ENCODE data around the gene KCTD2.
"Not testable (repeated sequence)": the region's sequence is repeated elsewhere in the genome, so short reads cannot be mapped to it uniquely, and the experiment has no call there.

The KCTD2 gene, protein sequence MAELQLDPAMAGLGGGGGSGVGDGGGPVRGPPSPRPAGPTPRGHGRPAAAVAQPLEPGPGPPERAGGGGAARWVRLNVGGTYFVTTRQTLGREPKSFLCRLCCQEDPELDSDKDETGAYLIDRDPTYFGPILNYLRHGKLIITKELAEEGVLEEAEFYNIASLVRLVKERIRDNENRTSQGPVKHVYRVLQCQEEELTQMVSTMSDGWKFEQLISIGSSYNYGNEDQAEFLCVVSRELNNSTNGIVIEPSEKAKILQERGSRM

DNA sequence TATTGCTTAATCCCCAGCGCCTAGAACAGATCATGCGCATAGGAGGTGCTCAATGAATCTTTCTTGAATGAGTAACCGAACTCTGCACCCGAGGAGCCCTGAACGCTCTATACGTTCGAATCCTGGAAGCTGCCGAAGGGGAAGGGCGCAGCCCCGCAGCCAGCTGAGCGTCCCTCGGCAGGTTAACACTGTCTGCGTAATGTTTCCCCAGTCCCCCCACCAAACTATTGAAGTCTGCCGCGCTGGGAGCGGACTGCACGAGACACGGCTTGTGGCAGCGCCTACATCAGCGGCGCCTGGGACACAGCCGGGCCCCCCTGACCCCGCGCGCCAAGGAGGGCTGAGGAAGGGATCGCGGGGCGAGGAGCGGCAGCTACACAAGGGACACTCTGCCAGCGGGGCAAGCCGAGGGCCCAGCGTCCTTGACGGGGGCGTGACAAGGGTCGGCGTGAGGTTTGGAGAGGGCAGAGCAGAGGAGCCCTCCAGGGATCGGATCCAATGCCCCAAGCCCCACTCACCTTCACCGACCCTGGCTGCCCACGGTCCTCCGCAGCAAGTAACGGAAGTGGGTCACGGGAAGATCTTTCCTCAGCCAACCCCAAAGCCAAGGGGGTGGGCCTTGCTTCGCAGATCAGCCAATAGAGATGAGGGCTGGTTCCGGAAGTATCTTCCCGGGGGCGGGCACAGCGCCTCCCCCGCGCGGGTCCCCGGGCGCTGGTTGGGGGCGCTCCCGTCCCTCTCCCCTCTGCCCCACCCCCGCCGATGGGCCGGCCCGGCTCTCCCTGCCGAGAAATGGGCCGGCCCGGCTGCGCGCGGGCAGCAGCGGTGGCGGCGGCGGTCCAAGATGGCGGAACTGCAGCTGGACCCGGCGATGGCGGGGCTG, at the start of gene KCTD2, which contains the start of gene ATP5PD:
TSS of gene KCTD2 (plus strand) at position 819 of the 883 bp plus-strand sequence. CDS start at position 845, 26 bp downstream.
TSS of gene ATP5PD (minus strand) at position 563 of the 883 bp plus-strand sequence. CDS start 4,319 bp downstream, outside the sequence.
- H3K36me3 ChIP-seq (ENCODE audit: control insufficient read depth in 1 of 2, insufficient read depth in 2 of 2, low read length in 2 of 2): peaks cover 7 to 13% of the 10 kb centered on the region in 2 donors
- no peaks in the 10 kb centered on the region for H3K27me3 ChIP-seq (ENCODE audit: control insufficient read depth in 1 of 2, insufficient read depth in 2 of 2, low read length in 2 of 2)
- no peaks in the 10 kb centered on the region for H3K9me3 ChIP-seq (ENCODE audit: control insufficient read depth in 1 of 2, low read length in 2 of 2)
- H3K27ac ChIP-seq (ENCODE audit: low read depth, low read length): peak within 1 kb of the TSS; percentile 96
- H3K4me1 ChIP-seq (ENCODE audit: control insufficient read depth in 1 of 2, insufficient read depth in 2 of 2, low read length in 2 of 2): peaks cover 16 to 17% of the 10 kb centered on the region in 2 donors
- peak within 1 kb of the TSS; percentile 87 to 91 for H3K4me3 ChIP-seq (ENCODE audit: low read depth in 1 of 2, low read length in 2 of 2)
- H3K9ac ChIP-seq (ENCODE audit: low read depth in 1 of 2, low read length in 2 of 2): peak within 1 kb of the TSS; percentile 99

DNA sequence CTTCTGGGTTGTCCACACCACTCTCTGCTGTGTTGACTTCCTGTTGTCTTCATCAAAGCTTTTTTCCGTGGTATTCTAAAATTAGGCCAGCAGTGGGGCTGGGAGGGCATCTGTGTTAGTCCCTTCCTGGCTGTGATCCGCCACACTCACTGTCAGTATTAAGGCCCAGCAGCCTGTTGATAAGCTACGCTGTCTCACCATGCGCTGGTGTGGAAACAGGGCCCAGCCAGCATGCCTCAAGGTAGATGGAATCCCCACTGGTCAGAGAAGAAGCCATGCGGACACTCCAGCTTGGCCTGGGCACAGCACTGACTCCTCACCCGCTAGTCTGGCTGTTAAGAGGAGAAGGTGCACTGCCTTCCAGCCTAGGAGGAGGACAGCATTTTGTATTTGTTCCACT, 48.2 kb upstream of the KCTD2 start:
- no peak overlapping the region for H3K9ac ChIP-seq (ENCODE audit: low read depth in 1 of 2, low read length in 2 of 2)
- H3K36me3 ChIP-seq (ENCODE audit: control insufficient read depth in 1 of 2, insufficient read depth in 2 of 2, low read length in 2 of 2): peaks cover 6 to 58% of the 10 kb centered on the region in 2 donors
- H3K4me3 ChIP-seq (ENCODE audit: low read depth in 1 of 2, low read length in 2 of 2): no peak overlapping the region
- H3K4me1 ChIP-seq (ENCODE audit: control insufficient read depth in 1 of 2, insufficient read depth in 2 of 2, low read length in 2 of 2): peaks cover 1 to 8% of the 10 kb centered on the region in 2 donors
- H3K27me3 ChIP-seq (ENCODE audit: control insufficient read depth in 1 of 2, insufficient read depth in 2 of 2, low read length in 2 of 2): no peaks in the 10 kb centered on the region
- H3K9me3 ChIP-seq (ENCODE audit: control insufficient read depth in 1 of 2, low read length in 2 of 2): no peaks in the 10 kb centered on the region
- no peak overlapping the region for H3K27ac ChIP-seq (ENCODE audit: low read depth, low read length)

DNA sequence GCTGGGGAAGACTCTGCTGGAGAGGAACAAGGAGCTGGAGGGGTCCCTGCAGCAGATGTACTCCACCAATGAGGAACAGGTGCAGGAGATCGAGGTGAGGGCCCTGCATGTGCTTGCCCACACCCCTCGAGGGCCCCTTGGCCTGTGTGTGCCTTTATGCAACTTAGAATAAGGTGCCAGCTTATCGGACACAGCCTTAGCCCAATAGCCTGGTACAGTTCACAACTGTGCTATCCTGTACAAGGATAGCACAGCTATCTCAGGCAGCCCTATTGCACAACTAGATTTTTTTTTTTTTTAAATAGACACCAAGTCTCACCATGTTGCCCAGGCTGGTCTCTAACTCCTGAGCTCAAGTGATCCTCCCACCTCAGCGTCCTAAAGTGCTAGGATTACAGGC, 47.5 kb upstream of the KCTD2 start:
- H3K27me3 ChIP-seq (ENCODE audit: control insufficient read depth in 1 of 2, insufficient read depth in 2 of 2, low read length in 2 of 2): no peaks in the 10 kb centered on the region
- H3K27ac ChIP-seq (ENCODE audit: low read depth, low read length): no peak overlapping the region
- peaks cover 0 to under 1% of the 10 kb centered on the region in 2 donors for H3K4me1 ChIP-seq (ENCODE audit: control insufficient read depth in 1 of 2, insufficient read depth in 2 of 2, low read length in 2 of 2)
- H3K36me3 ChIP-seq (ENCODE audit: control insufficient read depth in 1 of 2, insufficient read depth in 2 of 2, low read length in 2 of 2): peaks cover 6 to 63% of the 10 kb centered on the region in 2 donors
- H3K9ac ChIP-seq (ENCODE audit: low read depth in 1 of 2, low read length in 2 of 2): no peak overlapping the region
- H3K9me3 ChIP-seq (ENCODE audit: control insufficient read depth in 1 of 2, low read length in 2 of 2): no peaks in the 10 kb centered on the region
- H3K4me3 ChIP-seq (ENCODE audit: low read depth in 1 of 2, low read length in 2 of 2): no peak overlapping the region

DNA sequence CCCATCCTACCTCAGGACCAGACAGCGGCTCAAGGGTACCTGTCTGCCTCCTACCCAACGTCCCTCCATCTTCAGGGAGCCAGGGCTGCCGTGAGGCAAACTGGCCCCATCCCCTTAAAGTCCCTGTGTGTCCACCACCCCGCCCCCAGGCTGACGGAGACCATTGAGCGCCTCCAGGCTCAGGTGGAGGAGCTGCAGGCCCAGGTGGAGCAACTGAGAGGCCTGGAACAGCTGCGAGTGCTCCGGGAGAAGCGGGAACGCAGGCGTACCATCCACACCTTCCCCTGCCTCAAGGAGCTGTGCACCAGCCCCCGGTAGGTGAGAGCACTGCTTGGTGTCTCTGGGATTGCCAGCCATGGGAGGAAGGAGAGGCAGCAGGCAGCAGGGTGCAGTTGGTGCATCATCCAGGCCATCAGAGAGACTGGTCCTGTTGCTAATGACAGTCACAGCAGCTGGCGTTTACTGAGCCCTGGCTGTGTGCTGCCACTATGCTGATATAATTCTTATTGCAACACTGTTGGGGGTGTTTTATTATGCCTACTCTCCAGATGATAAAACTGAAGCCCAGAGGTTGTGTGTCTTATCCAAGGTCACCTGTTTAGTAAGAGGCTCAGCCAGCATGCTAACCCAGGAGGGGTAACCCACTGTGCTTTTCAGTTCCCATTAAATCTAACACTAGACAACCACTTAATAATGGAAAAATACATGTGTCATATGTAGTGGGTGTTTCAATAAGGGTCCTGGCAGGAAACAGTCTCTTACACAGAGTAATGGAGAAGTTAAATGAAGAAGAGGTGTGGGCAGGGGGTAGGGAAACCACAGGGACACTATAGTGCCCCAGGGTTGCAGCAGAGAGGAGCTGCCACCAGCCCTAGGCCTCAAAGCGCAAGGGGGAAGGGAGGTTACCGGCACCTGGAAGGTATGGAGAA, 44.8 kb upstream of the KCTD2 start:
- no peaks in the 10 kb centered on the region for H3K27me3 ChIP-seq (ENCODE audit: control insufficient read depth in 1 of 2, insufficient read depth in 2 of 2, low read length in 2 of 2)
- no peaks in the 10 kb centered on the region for H3K9me3 ChIP-seq (ENCODE audit: control insufficient read depth in 1 of 2, low read length in 2 of 2)
- no peaks in the 10 kb centered on the region for H3K4me1 ChIP-seq (ENCODE audit: control insufficient read depth in 1 of 2, insufficient read depth in 2 of 2, low read length in 2 of 2)
- H3K9ac ChIP-seq (ENCODE audit: low read depth in 1 of 2, low read length in 2 of 2): no peak overlapping the region
- no peak overlapping the region for H3K27ac ChIP-seq (ENCODE audit: low read depth, low read length)
- H3K4me3 ChIP-seq (ENCODE audit: low read depth in 1 of 2, low read length in 2 of 2): no peak overlapping the region
- H3K36me3 ChIP-seq (ENCODE audit: control insufficient read depth in 1 of 2, insufficient read depth in 2 of 2, low read length in 2 of 2): peaks cover 6 to 63% of the 10 kb centered on the region in 2 donors

DNA sequence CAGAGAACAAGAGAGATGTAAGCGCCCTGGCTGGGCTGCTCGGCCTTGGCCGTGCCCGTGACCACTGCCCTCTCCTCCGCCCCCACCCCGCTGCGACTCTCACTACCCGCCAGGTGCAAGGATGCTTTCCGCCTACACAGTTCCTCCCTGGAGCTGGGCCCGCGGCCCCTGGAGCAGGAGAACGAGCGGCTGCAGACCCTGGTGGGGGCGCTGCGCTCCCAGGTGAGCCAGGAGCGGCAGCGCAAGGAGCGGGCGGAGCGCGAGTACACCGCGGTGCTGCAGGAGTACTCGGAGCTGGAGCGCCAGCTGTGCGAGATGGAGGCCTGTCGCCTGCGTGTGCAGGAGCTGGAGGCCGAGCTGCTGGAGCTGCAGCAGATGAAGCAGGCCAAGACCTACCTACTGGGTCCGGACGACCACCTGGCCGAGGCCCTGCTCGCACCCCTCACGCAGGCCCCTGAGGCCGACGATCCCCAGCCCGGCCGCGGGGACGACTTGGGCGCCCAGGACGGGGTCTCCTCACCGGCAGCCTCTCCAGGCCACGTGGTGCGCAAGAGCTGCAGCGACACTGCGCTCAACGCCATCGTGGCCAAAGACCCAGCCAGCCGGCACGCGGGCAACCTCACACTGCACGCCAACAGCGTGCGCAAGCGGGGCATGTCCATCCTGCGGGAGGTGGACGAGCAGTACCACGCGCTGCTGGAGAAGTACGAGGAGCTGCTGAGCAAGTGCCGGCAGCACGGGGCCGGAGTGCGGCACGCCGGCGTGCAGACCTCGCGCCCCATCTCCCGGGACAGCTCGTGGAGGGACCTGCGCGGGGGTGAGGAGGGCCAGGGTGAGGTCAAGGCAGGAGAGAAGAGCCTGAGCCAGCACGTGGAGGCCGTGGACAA, 43.7 kb upstream of the KCTD2 start:
- Histone ChIP-seq H3K9ac (ENCODE audit: low read depth in 1 of 2, low read length in 2 of 2) (no peak overlapping the region), H3K4me1 (ENCODE audit: control insufficient read depth in 1 of 2, insufficient read depth in 2 of 2, low read length in 2 of 2) (no peaks in the 10 kb centered on the region), H3K27me3 (ENCODE audit: control insufficient read depth in 1 of 2, insufficient read depth in 2 of 2, low read length in 2 of 2) (no peaks in the 10 kb centered on the region), H3K36me3 (ENCODE audit: control insufficient read depth in 1 of 2, insufficient read depth in 2 of 2, low read length in 2 of 2) (peaks cover 6 to 60% of the 10 kb centered on the region in 2 donors), H3K9me3 (ENCODE audit: control insufficient read depth in 1 of 2, low read length in 2 of 2) (no peaks in the 10 kb centered on the region), H3K27ac (ENCODE audit: low read depth, low read length) (no peak overlapping the region), H3K4me3 (ENCODE audit: low read depth in 1 of 2, low read length in 2 of 2) (no peak overlapping the region)

DNA sequence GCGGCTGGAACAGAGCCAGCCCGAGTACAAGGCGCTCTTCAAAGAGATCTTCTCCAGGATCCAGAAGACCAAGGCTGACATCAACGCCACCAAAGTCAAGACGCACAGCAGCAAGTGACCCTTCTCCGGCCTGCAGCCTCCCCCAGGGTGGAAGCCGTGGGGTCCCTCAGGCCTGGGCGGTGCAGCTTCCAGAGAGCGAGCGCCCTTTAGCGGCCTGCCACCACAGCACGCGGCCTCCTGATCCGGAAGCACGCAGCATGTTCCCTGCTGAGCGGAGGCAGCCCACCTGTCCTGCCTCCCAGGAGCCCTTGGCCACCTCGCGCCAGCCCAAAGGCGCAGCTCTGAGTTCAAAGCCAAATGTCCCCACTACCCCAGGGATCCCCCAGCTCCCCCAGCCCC, 43.1 kb upstream of the KCTD2 start:
- H3K9ac ChIP-seq (ENCODE audit: low read depth in 1 of 2, low read length in 2 of 2): no peak overlapping the region
- no peaks in the 10 kb centered on the region for H3K4me1 ChIP-seq (ENCODE audit: control insufficient read depth in 1 of 2, insufficient read depth in 2 of 2, low read length in 2 of 2)
- no peak overlapping the region for H3K27ac ChIP-seq (ENCODE audit: low read depth, low read length)
- no peaks in the 10 kb centered on the region for H3K9me3 ChIP-seq (ENCODE audit: control insufficient read depth in 1 of 2, low read length in 2 of 2)
- H3K36me3 ChIP-seq (ENCODE audit: control insufficient read depth in 1 of 2, insufficient read depth in 2 of 2, low read length in 2 of 2): peaks cover 6 to 55% of the 10 kb centered on the region in 2 donors
- no peak overlapping the region for H3K4me3 ChIP-seq (ENCODE audit: low read depth in 1 of 2, low read length in 2 of 2)
- H3K27me3 ChIP-seq (ENCODE audit: control insufficient read depth in 1 of 2, insufficient read depth in 2 of 2, low read length in 2 of 2): no peaks in the 10 kb centered on the region

DNA sequence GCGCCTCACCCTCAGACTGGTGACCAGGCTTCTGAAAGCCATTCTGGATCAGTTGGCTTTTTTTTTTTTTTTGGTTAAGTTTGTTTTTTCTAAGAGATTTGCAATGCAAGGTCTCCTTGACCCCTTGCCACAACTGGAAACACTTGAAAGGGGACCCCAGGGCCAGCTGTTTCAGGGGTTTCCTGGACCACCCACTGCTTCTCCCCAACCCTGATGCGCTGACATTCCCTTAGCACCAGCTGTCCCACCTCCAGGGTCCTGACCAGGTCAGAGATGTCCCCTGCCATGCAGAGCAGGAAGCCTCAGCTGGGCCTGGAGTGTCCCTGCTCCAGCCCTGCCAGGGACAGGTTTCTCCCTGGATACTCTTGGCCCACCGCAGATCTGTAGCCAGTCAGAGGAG, 42.7 kb upstream of the KCTD2 start:
- no peaks in the 10 kb centered on the region for H3K4me1 ChIP-seq (ENCODE audit: control insufficient read depth in 1 of 2, insufficient read depth in 2 of 2, low read length in 2 of 2)
- H3K9me3 ChIP-seq (ENCODE audit: control insufficient read depth in 1 of 2, low read length in 2 of 2): no peaks in the 10 kb centered on the region
- H3K9ac ChIP-seq (ENCODE audit: low read depth in 1 of 2, low read length in 2 of 2): no peak overlapping the region
- H3K36me3 ChIP-seq (ENCODE audit: control insufficient read depth in 1 of 2, insufficient read depth in 2 of 2, low read length in 2 of 2): peaks cover 6 to 51% of the 10 kb centered on the region in 2 donors
- H3K27me3 ChIP-seq (ENCODE audit: control insufficient read depth in 1 of 2, insufficient read depth in 2 of 2, low read length in 2 of 2): no peaks in the 10 kb centered on the region
- H3K4me3 ChIP-seq (ENCODE audit: low read depth in 1 of 2, low read length in 2 of 2): no peak overlapping the region
- H3K27ac ChIP-seq (ENCODE audit: low read depth, low read length): no peak overlapping the region

DNA sequence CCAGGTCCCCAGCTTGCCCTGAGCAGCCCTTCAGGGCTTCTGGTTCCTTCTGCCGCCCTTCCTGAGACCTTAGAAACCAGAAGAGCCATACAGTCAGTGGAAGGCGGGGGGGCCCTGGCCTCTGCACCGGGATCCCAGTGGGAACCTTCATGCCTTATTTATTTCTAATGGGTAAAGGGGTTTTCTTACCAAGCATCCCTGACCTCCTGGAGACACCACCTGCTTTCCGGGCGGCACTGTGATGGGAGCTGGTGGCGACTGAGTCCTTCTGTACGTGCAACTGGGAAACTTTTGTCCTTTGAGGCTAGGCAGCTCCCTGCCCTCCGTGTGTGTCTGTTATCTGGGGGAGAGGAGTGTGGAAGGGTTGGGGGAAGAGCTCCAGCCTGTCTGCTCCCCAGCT, 41.7 kb upstream of the KCTD2 start:
- H3K4me3 ChIP-seq (ENCODE audit: low read depth in 1 of 2, low read length in 2 of 2): no peak overlapping the region
- peaks cover 6 to 44% of the 10 kb centered on the region in 2 donors for H3K36me3 ChIP-seq (ENCODE audit: control insufficient read depth in 1 of 2, insufficient read depth in 2 of 2, low read length in 2 of 2)
- no peaks in the 10 kb centered on the region for H3K27me3 ChIP-seq (ENCODE audit: control insufficient read depth in 1 of 2, insufficient read depth in 2 of 2, low read length in 2 of 2)
- no peak overlapping the region for H3K27ac ChIP-seq (ENCODE audit: low read depth, low read length)
- H3K9me3 ChIP-seq (ENCODE audit: control insufficient read depth in 1 of 2, low read length in 2 of 2): no peaks in the 10 kb centered on the region
- H3K9ac ChIP-seq (ENCODE audit: low read depth in 1 of 2, low read length in 2 of 2): no peak overlapping the region
- no peaks in the 10 kb centered on the region for H3K4me1 ChIP-seq (ENCODE audit: control insufficient read depth in 1 of 2, insufficient read depth in 2 of 2, low read length in 2 of 2)

DNA sequence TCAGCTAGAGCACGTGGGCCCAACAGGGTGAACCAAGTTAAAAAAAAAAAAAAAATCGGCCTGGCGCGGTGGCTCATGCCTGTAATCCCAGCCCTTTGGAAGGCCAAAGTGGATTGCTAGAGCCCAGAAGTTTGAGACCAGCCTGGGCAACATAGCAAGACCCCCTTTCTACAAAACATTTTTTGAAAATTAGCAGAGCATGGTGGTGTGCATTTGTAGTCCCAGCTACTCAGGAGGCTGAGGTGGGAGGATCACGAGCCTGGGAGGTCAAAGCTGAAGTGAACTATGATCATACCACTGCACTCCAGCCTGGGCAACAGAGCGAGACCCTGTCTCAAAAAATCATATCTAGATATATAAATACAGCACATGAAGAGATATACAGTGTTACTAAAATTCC, 40.9 kb upstream of the KCTD2 start:
- not testable (repeated sequence) for H3K9ac ChIP-seq (ENCODE audit: low read depth in 1 of 2, low read length in 2 of 2); H3K27me3 ChIP-seq (ENCODE audit: control insufficient read depth in 1 of 2, insufficient read depth in 2 of 2, low read length in 2 of 2); H3K27ac ChIP-seq (ENCODE audit: low read depth, low read length); H3K4me3 ChIP-seq (ENCODE audit: low read depth in 1 of 2, low read length in 2 of 2); H3K9me3 ChIP-seq (ENCODE audit: control insufficient read depth in 1 of 2, low read length in 2 of 2); H3K4me1 ChIP-seq (ENCODE audit: control insufficient read depth in 1 of 2, insufficient read depth in 2 of 2, low read length in 2 of 2)
- peaks cover 6 to 40% of the 10 kb centered on the region in 2 donors for H3K36me3 ChIP-seq (ENCODE audit: control insufficient read depth in 1 of 2, insufficient read depth in 2 of 2, low read length in 2 of 2)
